HepG2 (cell line): ENCODE data around the gene UBL4B. TPM values are rescaled to one million over a fixed set of nuclear protein-coding genes. Genes with fewer than 3 reads are reported as not detected.

Experiments
- ATAC-seq: fragments of 200-7000 bp; cut with Tn5 transposase; 3 replicates; pipeline ENCODE4 v1.9.1; 2020; ENCODE audit warnings: mild to moderate bottlenecking, moderate library complexity
- BruUV-seq: library from RNA; stranded (reverse); fragments of 400-500 nt; replicated peaks from 2 replicates; lab custom pipeline; 2021; lab: Mats Ljungman, UMichigan
- CTCF ChIA-PET: fragments of 300-600 bp; formaldehyde crosslinking; extraction: SDS; loops from one replicate; lab custom pipeline; 2021; ENCODE audit warnings: low total read pairs, inconsistent platforms, low intra/inter-chr PET ratio; lab: Yijun Ruan, JAX
- POLR2A ChIA-PET: fragments of 350-600 bp; sonication (Branson Sonifier 250); formaldehyde crosslinking; loops from one replicate; lab custom pipeline; 2020; ENCODE audit warnings: antibody characterized with exemption, inconsistent platforms; lab: Yijun Ruan, JAX
- DNase-seq: peaks from one replicate; pipeline ENCODE4 v3.0.0-alpha.2; 2015; ENCODE audit warnings: low spot score
- FAIRE-seq: peaks from 3 replicates; lab custom pipeline; 2011; peaks lifted over from hg19 to GRCh38; lab: Jason Lieb, UNC
- H2AFZ ChIP-seq: one replicate; pipeline ENCODE4 v1.6.1; 2011; ENCODE audit warnings: low read length, inconsistent platforms
- H3K27ac ChIP-seq: fragments of 300-600 bp; 3 replicates; pipeline ENCODE4 v1.8.0; 2011; ENCODE audit warnings: mixed run types, mild to moderate bottlenecking, mixed read lengths, low read length, inconsistent platforms; ENCODE audit not compliant: insufficient read depth; ENCODE audit errors: extremely low read length
- H3K27me3 ChIP-seq, 2 experiments: fragments of 200-600 bp in 1 of 2; 2 replicates in 1 of 2; 3 replicates in 1 of 2; pipeline versions ENCODE4 v1.6.0 to v1.8.0; 2011; ENCODE audit warnings: low read length in 2 of 2, mild to moderate bottlenecking in 2 of 2, moderate library complexity in 2 of 2, inconsistent platforms in 1 of 2; ENCODE audit not compliant: insufficient read depth in 2 of 2, control insufficient read depth in 1 of 2
- H3K36me3 ChIP-seq, 2 experiments: fragments of 200-600 bp in 1 of 2; replicated peaks in 1 of 2; 2 replicates in 1 of 2; 3 replicates in 1 of 2; pipeline versions ENCODE4 v1.5.1 to v1.8.0; 2011; ENCODE audit warnings: low read length in 2 of 2, inconsistent platforms in 1 of 2; ENCODE audit not compliant: insufficient read depth in 2 of 2, control insufficient read depth in 1 of 2
- H3K4me1 ChIP-seq: 2 replicates; pipeline ENCODE4 v1.5.1; 2012; ENCODE audit warnings: low read length, inconsistent platforms; ENCODE audit not compliant: insufficient read depth
- H3K4me2 ChIP-seq: 2 replicates; pipeline ENCODE4 v1.6.0; 2011; ENCODE audit warnings: low read depth, low read length, inconsistent platforms
- H3K4me3 ChIP-seq, 3 experiments: fragments of 200-600 bp in 1 of 3; sonication (generic), shearing (Covaris generic) in 1 of 3; replicated peaks in 1 of 3; 2 replicates each; pipeline ENCODE4 v1.5.1; 2011 to 2016; ENCODE audit warnings: low read length in 3 of 3, inconsistent platforms in 2 of 3, low read depth in 2 of 3, mild to moderate bottlenecking in 2 of 3, control low read depth in 1 of 3, mixed read lengths in 1 of 3; ENCODE audit not compliant: insufficient read depth in 1 of 3
- H3K79me2 ChIP-seq: one replicate; pipeline ENCODE4 v1.6.1; 2011; ENCODE audit warnings: low read length, inconsistent platforms; ENCODE audit not compliant: insufficient read depth
- H3K9ac ChIP-seq: 2 replicates; pipeline ENCODE4 v1.6.0; 2011; ENCODE audit warnings: mild to moderate bottlenecking, low read depth, low read length, inconsistent platforms; ENCODE audit not compliant: insufficient read depth
- H3K9me3 ChIP-seq: 2 replicates; pipeline ENCODE4 v1.5.1; 2012; ENCODE audit warnings: mild to moderate bottlenecking, low read length
- H4K20me1 ChIP-seq: 2 replicates; pipeline ENCODE4 v1.6.0; 2011; ENCODE audit warnings: inconsistent platforms, mild to moderate bottlenecking, low read length, moderate library complexity; ENCODE audit not compliant: insufficient read depth
- ATF7 ChIP-seq, 2 experiments: fragments of 450-650 bp in 1 of 2; sonication (generic) in 1 of 2; formaldehyde crosslinking in 1 of 2; IDR thresholded peaks; 2 replicates each; pipeline versions ENCODE4 v1.4.0 to v1.6.1; 2016 to 2020; ENCODE audit warnings: antibody characterized with exemption in 1 of 2, mild to moderate bottlenecking in 1 of 2, missing genetic modification reagents in 1 of 2
- BHLHE40 ChIP-seq: IDR thresholded peaks from 2 replicates; pipeline ENCODE4 v1.6.1; 2011; ENCODE audit warnings: low read length, improper control_type of control experiment
- HOXA9 ChIP-seq: sonication (generic); formaldehyde crosslinking; IDR thresholded peaks from 2 replicates; pipeline ENCODE4 v1.8.1; 2022; ENCODE audit warnings: missing genetic modification reagents, mild to moderate bottlenecking, moderate library complexity, borderline replicate concordance
- MBD4 ChIP-seq: IDR thresholded peaks from 2 replicates; pipeline ENCODE4 v1.6.1; 2012; ENCODE audit warnings: low read length, inconsistent platforms, borderline replicate concordance
- RARA ChIP-seq: IDR thresholded peaks from 2 replicates; pipeline ENCODE4 v1.6.1; 2016; ENCODE audit warnings: missing genetic modification reagents, missing compliant biosample characterization
- RXRA ChIP-seq: sonication (generic); formaldehyde crosslinking; IDR thresholded peaks from 2 replicates; pipeline ENCODE4 v1.5.1; 2020; ENCODE audit warnings: missing genetic modification reagents
- TEAD3 ChIP-seq: optimal IDR thresholded peaks from 2 replicates; pipeline ENCODE3; 2016; ENCODE audit warnings: borderline replicate concordance
- ZNF329 ChIP-seq: sonication (generic); formaldehyde crosslinking; IDR thresholded peaks from 2 replicates; pipeline ENCODE4 v1.9.0; 2021; ENCODE audit warnings: low read depth, mild to moderate bottlenecking, missing genetic modification reagents
- ZNF446 ChIP-seq: sonication (generic); formaldehyde crosslinking; IDR thresholded peaks from 2 replicates; pipeline ENCODE4 v1.5.0; 2020; ENCODE audit warnings: mild to moderate bottlenecking, missing genetic modification reagents
- ZNF572 ChIP-seq: sonication (generic); formaldehyde crosslinking; IDR thresholded peaks from 2 replicates; pipeline ENCODE4 v1.5.1; 2020; ENCODE audit warnings: mild to moderate bottlenecking, missing genetic modification reagents
- ZNF672 ChIP-seq: sonication (generic); formaldehyde crosslinking; IDR thresholded peaks from 2 replicates; pipeline ENCODE4 v1.8.1; 2022; ENCODE audit warnings: missing genetic modification reagents
- ZNF768 ChIP-seq: sonication (generic); formaldehyde crosslinking; IDR thresholded peaks from 2 replicates; pipeline ENCODE4 v1.4.0; 2020; ENCODE audit warnings: missing genetic modification reagents
- WGBS: methylation state at CpG from one replicate; pipeline ENCODE4 v1.1.6; 2017; ENCODE audit warnings: low lambda C conversion rate; 5-methylcytosine and 5-hydroxymethylcytosine counted together
- in situ Hi-C: cut with HindIII; loops from 2 replicates; pipeline ENCODE4 v1.10.0; 2017; ENCODE audit warnings: low pct_unique_long_range_greater_than_20kb; ENCODE audit not compliant: extremely low pct_ligation_motif_present
- intact Hi-C: fragments of 100-400 bp; cut with micrococcal nuclease; formaldehyde crosslinking; loops from one replicate; pipeline ENCODE4 v1.10.0; 2022; ENCODE audit not compliant: unreplicated experiment
- polyA plus RNA-seq, 8 experiments: library from polyadenylated mRNA; depleted of rRNA in 3 of 8; stranded (reverse) in 7 of 8; unstranded in 1 of 8; fragments of >200 nt; fragmentation: Illumina TruSeq in 4 of 8; extraction: Trizol in 4 of 8; gene quantifications; 2 replicates each; pipeline versions ENCODE4 v1.2.1 to v1.2.3, GENCODE V29; 2011 to 2016; ENCODE audit warnings: low read depth in 4 of 8, missing spikeins in 1 of 8, mixed read lengths in 1 of 8; ENCODE audit not compliant: insufficient read depth in 1 of 8
- total RNA-seq, 5 experiments: library from RNA; depleted of rRNA; stranded (reverse); fragments of >200 nt; fragmentation: Illumina TruSeq; extraction: Trizol; gene quantifications; 2 replicates each; pipeline ENCODE4 v1.2.3, GENCODE V29; 2016; ENCODE audit warnings: low read depth in 1 of 5
- TF ChIP-seq, protein P1 (sequence below): sonication (generic); IDR thresholded peaks from 2 replicates; pipeline ENCODE4 v1.6.1; 2016; ENCODE audit warnings: low read depth, borderline replicate concordance
- TF ChIP-seq, protein P2 (sequence below): sonication (generic); formaldehyde crosslinking; IDR thresholded peaks from 2 replicates; pipeline ENCODE4 v1.4.0; 2020; ENCODE audit warnings: low read depth, mild to moderate bottlenecking, missing genetic modification reagents

Gene UBL4B
- total and polyA plus RNA-seq, 2 of the 13 experiments (the other 11 are each of a cell fraction or from before 2014, with no cell fraction given) = not detected

DNA sequence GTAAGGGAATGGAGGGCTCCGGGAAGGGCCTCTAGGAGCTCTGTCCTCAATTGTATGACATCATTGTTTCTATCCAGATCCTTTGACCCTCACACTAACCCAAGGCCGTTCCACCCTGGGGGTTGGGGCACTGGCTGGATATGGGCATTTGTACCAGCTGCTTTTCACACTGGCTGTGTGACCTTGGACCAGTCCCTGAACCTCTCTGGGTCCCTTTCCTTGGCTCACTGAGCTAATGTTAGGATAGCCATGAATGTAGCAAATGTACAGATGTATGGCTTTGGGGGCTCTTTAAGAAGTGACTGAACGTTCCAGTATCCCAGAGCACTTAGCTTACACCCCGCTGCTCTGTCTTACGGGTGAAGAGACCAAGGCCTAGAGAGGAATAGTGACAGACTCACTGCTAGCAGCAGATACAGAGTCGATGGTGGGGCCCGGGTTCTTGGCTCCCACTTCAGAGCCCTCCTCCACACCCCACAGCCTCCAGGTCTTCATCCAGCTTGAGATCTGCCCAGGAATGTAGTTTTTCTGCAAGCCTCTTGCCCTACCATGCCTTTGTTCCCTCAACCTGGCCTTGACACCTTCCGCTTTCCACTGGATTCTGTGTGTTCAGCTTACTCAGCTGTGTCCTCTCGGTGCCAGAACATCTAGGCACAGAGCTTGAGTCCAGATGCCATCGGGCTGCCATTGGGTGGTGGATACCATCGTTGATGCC, 14.6 kb upstream of the UBL4B start:
- Histone ChIP-seq H4K20me1 (no peaks in the 10 kb centered on the region), H3K79me2 (no peaks in the 10 kb centered on the region), H3K4me2 (peak overlapping the region; percentile 5; the same call in 1 of the 2 replicates), H3K36me3 (no peaks in the 10 kb centered on the region), H3K9ac (no peak overlapping the region), H3K9me3 (no peaks in the 10 kb centered on the region), H3K27ac (no peak overlapping the region), H2AFZ (no peak overlapping the region), H3K27me3 (peaks cover 3 to 37% of the 10 kb centered on the region in 2 experiments), H3K4me3 (0 out of 6 replicates have a peak overlapping the region, but pooled peaks of 1 of the 3 experiments have one; percentile 9), H3K4me1 (peaks cover 18% of the 10 kb centered on the region)
- ChIA-PET POLR2A (interaction anchor here (1.0 kb wide), 1 partner anchor 63 kb away, joined by 3 read pairs; the partner anchor contains the start of gene STRIP1), CTCF (no interaction called here)
- in situ Hi-C loops = no loop called here
- 17% methylated on average over 10 of the region's 11 CpGs for WGBS
- DNase-seq = peak; percentile 35
- no TSS peak for BruUV-seq
- intact Hi-C loops = no loop called here
- no peak for FAIRE-seq
- no peak for TF ChIP-seq HOXA9 (CRISPR knock-in tag)
- peak; percentile 74 for TF ChIP-seq RARA (CRISPR knock-in tag)
- peak; percentile 24; the same call in 1 of the 2 replicates for TF ChIP-seq RXRA
- TF ChIP-seq MBD4 = no peak
- peak; percentile 95 for TF ChIP-seq ZNF768 (CRISPR knock-in tag)
- TF ChIP-seq ZNF446 (CRISPR knock-in tag) = no peak
- peak; percentile 42 for TF ChIP-seq TEAD3
- peak; percentile 73 for TF ChIP-seq ATF7 (IDR thresholded peaks at IDR 0.05)
- TF ChIP-seq ATF7 (CRISPR knock-in tag; IDR thresholded peaks at IDR 0.05) = no peak
- TF ChIP-seq, protein P1, sequence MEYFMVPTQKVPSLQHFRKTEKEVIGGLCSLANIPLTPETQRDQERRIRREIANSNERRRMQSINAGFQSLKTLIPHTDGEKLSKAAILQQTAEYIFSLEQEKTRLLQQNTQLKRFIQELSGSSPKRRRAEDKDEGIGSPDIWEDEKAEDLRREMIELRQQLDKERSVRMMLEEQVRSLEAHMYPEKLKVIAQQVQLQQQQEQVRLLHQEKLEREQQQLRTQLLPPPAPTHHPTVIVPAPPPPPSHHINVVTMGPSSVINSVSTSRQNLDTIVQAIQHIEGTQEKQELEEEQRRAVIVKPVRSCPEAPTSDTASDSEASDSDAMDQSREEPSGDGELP = peak; percentile 40; the same call in 1 of the 2 replicates
- TF ChIP-seq BHLHE40 = no peak
- TF ChIP-seq ZNF329 = no peak
- TF ChIP-seq ZNF672 = no peak
- no peak for TF ChIP-seq ZNF572 (CRISPR knock-in tag)
- TF ChIP-seq, protein P2, sequence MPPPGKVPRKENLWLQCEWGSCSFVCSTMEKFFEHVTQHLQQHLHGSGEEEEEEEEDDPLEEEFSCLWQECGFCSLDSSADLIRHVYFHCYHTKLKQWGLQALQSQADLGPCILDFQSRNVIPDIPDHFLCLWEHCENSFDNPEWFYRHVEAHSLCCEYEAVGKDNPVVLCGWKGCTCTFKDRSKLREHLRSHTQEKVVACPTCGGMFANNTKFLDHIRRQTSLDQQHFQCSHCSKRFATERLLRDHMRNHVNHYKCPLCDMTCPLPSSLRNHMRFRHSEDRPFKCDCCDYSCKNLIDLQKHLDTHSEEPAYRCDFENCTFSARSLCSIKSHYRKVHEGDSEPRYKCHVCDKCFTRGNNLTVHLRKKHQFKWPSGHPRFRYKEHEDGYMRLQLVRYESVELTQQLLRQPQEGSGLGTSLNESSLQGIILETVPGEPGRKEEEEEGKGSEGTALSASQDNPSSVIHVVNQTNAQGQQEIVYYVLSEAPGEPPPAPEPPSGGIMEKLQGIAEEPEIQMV (CRISPR knock-in tag) = no peak
- ATAC-seq = peak; percentile 56
